GM19467 (cell line): ENCODE results near the gene SMG6.

Experiments used
- ATAC-seq: cut with Tn5 transposase; IDR thresholded peaks from one replicate; pipeline ENCODE4 v1.9.1; 2021; ENCODE audit warnings: mild to moderate bottlenecking, moderate library complexity; ENCODE audit not compliant: unreplicated experiment

SMG6 gene

DNA sequence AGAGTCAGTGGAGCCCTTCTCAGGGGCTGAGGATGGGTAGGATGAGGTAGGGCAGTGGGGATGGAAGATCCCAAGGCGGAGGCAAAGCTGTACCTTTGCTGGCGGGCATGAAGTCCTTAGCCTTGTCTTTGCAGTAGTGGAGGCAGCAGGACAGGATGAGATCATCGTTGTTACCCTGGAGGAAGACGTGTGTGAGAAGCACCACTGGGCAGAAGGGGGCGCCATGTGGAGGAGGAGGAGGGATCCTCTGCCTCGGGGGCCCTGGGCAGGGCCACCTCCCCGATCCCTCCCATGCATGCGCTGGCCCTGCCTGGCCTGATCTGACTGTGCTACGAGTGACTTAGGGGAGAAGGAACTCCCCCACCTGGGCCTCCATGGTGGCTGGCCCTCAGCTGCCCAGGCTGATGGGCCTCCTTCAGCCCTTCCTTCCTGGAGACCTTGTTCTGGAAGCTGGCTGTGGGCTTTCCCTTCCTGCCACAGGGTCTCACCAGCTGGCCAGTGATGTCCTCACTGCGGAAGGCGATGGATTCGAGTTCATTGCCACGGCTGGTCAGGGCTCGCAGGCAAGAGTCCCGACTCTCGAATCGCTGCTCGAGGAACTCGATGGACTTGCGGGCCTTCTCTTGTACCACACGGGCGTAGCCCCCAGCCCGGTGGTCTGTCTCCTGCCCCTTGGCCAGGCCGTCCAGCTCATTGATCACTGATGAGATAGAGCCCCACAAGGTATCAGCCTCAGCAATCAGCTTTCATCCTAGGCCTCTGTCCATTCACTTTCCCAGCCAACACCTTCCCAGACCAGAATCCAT, 238.4 kb downstream of the SMG6 start:
- no peak for ATAC-seq

DNA sequence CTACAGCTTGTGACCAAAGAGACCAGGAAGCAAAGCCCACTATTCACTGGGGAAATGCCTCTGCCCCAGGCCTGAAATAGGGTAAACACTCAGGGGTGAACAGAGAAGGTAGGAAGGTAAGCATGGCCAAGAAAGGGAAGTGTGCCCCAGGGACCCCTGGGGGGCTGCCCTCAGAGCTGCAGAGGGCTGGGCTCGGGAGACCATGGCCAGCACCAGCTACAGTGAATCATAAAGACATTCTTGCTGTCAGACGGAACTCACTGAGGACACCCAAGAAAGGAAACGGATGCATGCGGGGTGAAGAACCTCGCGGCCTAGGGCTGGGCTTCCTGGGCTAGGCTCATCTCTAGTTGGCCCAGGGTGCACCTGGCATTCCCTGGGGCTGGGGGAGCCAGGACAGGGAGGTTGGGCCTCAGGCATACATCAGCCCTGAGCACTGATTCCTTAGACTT, 239.0 kb downstream of the SMG6 start:
- no peak for ATAC-seq

DNA sequence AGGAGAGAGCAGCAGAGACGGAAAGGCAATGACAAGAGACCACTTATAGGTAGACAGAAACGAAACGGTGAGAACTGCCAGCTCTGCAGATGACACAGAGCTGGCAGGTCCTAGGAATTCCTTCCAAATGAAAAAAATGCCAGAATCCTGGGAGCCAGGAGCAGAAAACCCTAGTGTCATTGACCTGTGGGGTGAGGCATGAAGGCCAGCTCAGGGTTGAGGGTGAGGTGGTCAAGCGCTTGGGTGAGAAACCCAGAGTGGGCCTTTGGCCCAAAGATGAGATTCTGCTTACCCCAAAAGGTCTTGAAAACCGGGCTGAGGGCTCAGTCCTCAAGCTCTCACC, 239.5 kb downstream of the SMG6 start:
- no peak for ATAC-seq

DNA sequence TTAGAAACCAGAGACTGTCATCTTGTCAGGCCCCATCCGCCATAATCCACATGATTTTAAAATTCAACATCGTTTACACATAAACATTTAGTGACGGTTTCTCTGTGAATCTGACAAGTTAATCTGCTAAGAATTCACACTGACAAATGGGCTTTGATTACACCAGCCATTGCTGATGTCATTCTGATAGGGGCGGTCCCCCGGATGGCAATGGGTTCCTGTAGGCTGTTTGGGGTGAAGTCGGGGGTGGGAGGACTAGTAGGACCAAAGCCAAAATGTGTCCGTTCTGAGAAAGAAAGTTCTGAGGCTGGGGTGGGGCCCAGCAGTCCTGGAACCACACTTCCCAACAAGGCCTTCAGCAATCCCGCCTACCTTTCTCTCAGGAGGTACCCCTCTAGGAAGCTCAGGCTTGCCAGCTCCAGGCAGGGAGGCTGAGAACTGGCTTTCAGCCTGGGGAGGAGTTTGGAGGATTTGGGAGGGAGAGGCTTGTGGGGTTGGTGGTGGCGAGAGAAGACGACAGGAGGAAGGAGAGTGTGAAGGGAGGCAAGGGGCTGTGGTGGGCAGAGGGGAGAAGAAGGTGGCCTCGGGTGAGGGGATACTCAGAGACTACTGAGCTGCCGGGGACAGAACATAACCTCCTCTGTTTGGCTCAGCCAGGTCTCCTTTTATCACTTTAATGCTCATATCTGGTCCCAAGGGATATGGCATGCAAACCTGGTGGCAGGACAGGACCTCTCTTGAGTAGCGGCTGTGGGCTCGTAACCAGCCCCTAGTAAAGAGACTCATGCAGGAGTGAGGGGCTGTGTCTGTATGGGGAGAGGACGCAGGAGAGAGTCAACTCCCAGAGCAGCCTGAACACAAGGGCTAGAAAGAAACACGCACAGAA, 240.1 kb downstream of the SMG6 start:
- no peak for ATAC-seq

DNA sequence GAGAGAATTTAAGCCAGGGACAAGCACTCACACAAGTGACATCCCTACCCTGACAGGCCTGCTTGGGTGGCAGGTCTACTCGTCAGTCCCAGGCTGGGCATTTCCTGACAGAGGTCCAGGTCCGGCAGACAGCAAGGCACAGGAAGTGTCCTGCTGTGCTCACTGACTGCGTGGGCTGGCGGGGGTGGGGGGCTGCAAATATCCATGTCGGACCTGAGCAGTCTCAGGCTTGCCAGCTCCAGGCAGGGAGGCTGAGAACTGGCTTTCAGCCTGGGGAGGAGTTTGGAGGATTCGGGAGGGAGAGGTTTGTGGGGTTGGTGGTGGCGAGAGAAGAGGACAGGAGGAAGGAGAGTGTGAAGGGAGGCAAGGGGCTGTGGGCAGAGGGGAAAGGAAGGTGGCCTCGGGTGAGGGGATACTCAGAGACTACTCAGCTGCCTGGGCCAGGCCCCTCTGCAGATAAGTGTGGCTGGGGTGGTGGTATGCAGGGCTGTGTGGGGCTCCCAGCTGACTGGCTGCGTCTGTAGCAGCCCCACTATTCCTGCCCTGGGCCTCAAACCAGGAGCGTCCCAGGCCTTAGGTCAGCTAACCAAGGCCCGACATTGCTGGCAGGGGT, 240.9 kb downstream of the SMG6 start:
- no peak for ATAC-seq

DNA sequence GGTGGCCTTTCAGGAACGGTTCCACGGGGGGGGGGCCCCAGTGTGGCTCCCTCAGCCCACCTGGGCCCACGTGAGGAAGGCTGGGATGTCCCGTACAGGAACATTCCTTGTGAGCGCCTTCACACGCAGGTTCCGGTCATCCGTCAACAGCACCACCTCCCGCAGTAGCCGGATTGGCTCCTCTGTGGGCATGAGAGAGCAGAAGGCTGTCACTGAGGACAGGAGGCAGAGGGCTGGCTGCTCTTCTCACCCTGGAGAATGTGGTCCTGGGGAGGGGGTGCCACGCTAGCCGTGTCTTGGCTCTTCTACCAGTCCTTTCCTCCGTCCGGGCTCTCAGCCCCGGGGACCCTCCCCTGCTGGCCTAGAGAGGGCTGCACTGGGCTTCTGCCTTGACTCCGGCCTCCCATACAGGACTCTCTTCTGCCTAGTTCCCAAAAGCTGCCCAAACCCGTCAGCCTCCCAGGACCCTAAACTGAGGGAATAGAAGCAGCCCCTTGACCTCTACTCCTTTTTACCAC, 242.1 kb downstream of the SMG6 start:
- no peak for ATAC-seq

DNA sequence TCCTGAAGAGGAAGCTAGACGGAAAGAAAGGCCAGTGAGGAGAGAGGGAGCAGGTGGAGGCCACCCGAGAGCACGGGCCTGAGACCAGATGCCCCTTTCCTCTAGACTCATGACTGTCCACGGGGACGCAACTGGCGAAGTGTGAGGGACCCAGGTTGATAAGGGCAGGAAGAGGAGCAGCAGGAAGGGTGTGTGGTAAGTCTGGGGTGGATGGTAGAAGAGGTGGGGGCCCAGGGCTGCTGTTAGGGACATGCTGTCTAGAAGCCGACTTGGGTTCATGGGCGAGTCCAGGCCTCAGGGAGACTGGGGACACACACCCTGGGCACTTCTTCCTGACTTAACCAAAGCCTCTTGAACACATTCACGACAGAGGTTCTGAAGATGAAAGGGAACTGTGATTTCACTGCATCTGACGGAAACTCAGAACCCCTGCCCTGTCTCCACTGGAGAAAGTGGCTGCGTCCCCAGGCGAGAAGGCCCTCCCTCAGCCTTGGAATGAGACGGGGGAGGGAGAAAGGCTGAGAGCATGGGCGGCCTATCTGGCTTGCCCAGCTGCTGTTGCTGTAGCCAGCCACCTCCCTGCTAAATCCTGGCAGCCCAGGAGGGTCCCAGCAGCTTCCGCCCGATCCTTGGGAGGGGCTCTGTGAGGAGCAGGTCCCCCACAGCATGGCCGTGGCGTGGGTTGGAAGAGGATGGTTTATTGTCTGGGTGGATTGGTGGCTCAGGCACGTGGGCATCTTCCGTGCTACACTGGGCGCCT, 242.7 kb downstream of the SMG6 start:
- ATAC-seq: no peak

DNA sequence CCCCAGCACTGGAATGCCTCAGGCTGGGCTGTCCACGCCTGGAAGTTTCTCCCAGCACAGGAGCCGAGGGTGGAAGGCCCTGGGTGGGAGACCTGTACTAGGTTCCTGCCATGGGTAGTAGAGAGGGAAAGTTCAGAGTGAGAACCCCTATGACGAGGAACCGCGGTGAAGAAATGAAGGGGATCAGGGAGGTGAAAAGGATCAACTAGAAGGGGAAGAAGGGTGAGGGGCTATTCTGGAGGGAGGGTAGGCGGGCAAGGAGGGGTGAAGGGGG, 243.3 kb downstream of the SMG6 start:
- ATAC-seq: no peak

DNA sequence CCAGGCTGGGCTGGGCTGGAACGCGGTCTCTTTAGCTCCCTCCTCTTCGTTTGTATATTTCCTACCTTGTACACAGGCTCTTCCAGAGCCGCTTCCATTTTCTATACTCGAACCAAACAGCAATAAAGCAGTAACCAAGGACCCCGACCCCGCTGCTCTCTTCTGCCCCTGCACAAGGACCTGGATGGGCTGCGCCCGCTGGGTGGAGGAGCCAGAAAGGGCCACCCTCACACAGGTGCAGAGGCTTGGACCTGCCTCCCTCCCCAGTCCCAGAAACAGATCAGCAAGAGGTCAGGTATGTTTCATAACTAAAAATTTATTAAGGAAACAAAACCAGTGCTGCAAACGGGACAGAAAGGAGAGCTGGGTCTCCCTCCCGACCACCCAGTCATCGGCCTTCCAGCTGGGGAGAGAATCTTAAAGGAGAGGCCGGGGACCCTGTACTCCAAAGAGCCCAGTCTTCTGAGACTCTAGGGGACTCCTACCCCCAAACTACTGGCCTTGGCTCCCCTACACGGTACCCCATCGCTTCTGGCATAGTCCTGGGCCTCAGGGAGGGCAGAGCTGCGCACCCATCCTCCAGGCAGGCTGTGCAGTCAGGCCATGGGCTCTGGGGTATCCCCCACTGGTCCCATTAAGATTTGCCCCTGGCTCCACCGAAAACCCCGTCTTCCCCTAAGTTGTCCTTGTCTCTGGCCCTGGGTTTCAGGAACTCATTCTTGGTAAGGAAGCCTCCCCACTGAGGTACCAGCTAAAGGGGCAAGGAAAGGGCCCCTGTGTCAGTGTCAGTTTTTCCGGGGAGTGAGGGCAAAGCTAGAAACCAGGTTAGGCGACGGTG, 243.8 kb downstream of the SMG6 start:
- no peak for ATAC-seq

DNA sequence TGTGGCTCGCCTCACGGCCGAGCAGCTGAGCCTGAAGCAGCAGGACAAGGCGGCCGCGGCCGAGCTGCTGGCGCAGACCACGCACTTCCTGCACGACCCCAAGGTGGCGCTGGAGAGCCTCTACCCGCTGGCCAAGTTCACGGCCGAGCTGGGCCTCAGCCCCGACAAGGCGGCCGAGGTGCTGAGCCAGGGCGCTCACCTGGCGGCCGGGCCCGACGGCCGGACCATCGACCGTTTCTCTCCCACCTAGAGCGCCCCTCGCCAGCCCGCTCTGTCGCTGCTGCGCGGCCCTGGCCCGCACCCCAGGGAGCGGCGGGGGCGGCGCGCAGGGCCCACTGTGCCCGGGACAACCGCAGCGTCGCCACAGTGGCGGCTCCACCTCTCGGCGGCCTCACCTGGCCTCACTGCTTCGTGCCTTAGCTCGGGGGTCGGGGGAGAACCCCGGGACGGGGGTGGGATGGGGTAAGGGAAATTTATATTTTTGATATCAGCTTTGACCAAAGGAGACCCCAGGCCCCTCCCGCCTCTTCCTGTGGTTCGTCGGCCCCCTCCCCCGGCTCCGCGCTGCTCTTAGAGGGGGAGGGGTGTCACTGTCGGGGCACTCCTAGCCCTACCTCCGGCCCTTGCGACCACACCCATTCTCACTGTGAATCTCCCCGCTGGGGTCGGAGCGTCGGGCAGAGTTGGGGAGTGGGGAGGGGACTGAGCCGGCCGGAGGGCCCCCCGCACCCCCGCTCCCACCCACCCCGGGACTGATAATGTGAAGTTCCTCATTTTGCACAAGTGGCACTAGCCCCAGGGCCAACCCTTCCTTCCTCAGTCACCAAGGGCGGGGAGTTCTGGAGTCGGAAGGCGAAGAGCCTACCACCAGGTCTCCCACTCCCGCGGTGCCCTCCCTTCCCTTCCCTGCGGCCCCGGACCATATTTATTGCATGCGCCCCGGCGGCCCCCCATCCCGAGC, 244.7 kb downstream of the SMG6 start:
- no peak for ATAC-seq

DNA sequence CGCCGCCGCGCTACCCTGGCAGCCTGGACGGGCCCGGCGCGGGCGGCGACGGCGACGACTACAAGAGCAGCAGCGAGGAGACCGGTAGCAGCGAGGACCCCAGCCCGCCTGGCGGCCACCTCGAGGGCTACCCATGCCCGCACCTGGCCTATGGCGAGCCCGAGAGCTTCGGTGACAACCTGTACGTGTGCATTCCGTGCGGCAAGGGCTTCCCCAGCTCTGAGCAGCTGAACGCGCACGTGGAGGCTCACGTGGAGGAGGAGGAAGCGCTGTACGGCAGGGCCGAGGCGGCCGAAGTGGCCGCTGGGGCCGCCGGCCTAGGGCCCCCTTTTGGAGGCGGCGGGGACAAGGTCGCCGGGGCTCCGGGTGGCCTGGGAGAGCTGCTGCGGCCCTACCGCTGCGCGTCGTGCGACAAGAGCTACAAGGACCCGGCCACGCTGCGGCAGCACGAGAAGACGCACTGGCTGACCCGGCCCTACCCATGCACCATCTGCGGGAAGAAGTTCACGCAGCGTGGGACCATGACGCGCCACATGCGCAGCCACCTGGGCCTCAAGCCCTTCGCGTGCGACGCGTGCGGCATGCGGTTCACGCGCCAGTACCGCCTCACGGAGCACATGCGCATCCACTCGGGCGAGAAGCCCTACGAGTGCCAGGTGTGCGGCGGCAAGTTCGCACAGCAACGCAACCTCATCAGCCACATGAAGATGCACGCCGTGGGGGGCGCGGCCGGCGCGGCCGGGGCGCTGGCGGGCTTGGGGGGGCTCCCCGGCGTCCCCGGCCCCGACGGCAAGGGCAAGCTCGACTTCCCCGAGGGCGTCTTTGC, 245.6 kb downstream of the SMG6 start:
- no peak for ATAC-seq

DNA sequence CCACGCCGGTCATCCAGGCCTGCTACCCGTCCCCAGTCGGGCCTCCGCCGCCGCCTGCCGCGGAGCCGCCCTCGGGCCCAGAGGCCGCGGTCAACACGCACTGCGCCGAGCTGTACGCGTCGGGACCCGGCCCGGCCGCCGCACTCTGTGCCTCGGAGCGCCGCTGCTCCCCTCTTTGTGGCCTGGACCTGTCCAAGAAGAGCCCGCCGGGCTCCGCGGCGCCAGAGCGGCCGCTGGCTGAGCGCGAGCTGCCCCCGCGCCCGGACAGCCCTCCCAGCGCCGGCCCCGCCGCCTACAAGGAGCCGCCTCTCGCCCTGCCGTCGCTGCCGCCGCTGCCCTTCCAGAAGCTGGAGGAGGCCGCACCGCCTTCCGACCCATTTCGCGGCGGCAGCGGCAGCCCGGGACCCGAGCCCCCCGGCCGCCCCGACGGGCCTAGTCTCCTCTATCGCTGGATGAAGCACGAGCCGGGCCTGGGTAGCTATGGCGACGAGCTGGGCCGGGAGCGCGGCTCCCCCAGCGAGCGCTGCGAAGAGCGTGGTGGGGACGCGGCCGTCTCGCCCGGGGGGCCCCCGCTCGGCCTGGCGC, 246.3 kb downstream of the SMG6 start:
- no peak for ATAC-seq

DNA sequence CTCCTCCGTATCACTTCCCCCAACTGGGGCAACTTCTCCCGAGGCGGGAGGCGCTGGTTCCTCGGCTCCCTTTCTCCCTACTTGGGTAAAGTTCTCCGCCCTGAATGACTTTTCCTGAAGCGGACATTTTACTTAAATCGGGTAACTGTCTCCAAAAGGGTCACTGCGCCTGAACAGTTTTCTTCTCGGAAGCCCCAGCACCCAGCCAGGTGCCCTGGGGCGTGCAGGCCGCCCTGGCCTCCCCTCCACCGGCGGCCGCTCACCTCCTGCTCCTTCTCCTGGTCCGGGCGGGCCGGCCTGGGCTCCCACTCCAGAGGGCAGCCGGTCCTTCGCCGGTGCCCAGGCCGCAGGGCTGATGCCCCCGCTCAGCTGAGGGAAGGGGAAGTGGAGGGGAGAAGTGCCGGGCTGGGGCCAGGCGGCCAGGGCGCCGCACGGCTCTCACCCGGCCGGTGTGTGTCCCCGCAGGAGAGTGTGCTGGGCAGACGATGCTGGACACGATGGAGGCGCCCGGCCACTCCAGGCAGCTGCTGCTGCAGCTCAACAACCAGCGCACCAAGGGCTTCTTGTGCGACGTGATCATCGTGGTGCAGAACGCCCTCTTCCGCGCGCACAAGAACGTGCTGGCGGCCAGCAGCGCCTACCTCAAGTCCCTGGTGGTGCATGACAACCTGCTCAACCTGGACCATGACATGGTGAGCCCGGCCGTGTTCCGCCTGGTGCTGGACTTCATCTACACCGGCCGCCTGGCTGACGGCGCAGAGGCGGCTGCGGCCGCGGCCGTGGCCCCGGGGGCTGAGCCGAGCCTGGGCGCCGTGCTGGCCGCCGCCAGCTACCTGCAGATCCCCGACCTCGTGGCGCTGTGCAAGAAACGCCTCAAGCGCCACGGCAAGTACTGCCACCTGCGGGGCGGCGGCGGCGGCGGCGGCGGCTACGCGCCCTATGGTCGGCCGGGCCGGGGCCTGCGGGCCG, 247.1 kb downstream of the SMG6 start:
- ATAC-seq: no peak

DNA sequence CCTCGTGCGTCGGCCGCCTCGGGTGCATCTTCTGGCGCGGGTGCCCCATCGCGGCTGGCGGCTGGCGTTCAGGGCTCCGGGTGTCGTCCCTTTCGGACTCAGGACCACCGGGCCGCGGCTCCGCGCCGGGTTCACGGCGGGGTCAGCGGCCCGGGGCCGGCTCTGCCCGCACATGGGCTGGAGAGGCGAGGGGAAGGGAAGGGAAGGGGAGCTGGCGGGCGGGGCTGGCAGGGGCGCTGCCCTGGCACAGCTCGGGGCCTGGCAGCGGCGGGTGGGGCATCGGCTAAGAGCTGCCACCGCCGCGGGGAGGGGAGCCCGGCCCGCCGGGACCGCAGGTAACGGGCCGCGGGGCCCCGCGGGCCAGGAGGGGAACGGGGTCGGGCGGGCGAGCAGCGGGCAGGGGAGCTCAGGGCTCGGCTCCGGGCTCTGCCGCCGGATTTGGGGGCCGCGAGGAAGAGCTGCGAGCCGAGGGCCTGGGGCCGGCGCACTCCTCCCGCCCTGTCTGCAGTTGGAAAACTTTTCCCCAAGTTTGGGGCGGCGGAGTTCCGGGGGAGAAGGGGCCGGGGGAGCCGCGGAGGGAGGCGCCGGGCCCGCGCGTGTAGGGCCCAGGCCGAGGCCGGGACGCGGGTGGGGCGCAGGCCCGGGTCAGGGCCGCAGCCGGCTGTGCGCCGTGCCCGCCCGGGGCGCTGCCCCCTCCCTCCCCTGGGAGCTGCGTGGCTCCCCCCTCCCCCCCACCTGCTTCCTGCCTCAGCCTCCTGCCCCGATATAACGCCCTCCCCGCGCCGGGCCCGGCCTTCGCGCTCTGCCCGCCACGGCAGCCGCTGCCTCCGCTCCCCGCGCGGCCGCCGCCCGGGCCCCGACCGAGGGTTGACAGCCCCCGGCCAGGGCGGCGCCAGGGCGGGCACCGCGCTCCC, 248.0 kb downstream of the SMG6 start:
- no peak for ATAC-seq

DNA sequence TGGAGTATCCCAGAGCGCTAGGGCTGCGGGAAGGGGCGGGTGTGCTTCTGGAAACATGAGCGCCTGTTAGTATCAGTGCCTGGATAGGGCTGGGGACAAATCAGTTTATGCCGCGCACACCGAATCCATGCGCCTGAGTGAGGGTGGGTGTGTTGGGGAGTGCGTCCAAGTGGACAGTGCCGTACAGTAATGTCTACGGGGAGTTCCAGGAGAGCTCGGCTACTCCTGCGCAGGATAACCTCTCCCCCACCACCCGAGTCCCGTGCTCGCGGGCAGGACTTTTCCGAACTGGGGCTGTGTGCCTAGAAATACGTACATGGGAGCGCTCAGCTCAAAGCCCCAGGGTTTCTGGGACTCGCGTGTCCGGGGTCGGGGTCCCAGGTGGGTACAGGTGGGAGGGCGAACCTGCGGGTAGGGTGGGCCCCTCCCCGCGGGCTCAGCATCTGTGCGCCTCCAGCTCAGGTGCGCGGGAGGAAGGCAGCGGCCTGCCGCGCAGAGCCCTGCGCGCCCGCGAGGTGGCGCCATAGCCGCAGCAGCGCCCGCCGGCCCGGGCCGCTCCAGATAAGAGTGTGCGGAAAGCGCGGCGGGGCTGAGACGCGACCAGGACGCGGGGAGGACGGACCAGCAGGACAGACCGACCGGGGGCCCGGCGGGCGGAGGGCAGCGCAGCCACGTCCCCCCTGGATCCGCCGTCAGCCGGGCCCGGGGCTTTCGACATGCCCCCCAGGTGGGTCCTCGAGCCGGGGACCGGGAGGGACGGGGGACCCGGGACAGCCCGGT, 248.9 kb downstream of the SMG6 start, which contains the start of gene HIC1:
Gene HIC1 (plus strand): TSS at position 592 of the 780 bp plus-strand sequence. CDS start 1,588 bp downstream, outside the sequence.
- peak; percentile 38 for ATAC-seq
